NOMO-1 treated with dmso at 0.1 percent for 144 hours (cell line): ENCODE results near the gene CCT8.
A peak's percentile ranks its signal among the peaks of the same experiment; 100 is the strongest.
"Not testable (repeated sequence)": the region's sequence is repeated elsewhere in the genome, so short reads cannot be mapped to it uniquely, and the experiment has no call there.

Experiments
- DNase-seq: peaks from one replicate; lab custom pipeline; 2025; ENCODE audit not compliant: unreplicated experiment; lab: John Stamatoyannopoulos, UW

CCT8 gene

DNA sequence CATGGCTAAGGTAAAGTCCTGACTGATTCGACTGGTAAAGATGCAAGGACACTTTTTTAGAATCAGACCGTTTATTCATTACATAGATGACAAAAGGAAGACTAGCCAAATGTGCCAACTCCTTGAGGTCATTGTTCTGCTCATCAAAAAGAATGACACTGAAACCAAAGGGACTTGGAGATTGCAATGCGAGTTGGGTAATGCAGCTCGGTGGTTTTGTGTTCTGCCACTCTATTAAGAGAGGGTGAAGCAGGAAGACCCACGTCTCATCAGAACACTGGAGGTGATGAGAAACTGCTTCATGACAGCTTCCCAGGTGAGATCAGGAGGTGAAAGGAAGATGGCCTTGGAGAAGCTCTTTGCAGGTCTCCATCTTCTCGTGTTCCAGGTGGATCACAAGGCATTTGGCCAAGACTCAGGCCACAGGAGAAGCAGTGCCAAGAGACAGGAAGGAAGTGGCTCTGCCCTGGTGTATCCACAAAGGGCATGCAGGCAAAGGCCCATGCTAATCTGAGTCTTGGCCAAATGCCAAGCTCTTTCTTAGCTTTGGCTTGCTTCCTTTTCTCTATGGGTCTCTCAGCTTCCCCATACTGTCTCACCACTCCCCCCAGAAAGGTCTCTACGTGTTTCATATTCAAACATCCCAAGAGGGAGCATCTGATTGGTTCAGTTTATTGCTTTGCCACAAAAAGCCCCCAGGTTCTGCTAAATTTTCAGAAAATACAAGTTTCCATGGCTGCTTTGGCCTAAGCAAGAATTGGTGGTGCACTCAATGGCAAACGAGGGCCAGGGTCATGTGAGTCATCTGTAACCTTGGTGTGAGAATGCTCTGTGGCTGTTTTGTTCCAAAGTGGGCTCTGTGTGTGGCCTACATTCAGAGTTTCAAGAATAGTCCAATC, 5.7 kb upstream of the CCT8 start:
- peak; percentile 57 for DNase-seq

DNA sequence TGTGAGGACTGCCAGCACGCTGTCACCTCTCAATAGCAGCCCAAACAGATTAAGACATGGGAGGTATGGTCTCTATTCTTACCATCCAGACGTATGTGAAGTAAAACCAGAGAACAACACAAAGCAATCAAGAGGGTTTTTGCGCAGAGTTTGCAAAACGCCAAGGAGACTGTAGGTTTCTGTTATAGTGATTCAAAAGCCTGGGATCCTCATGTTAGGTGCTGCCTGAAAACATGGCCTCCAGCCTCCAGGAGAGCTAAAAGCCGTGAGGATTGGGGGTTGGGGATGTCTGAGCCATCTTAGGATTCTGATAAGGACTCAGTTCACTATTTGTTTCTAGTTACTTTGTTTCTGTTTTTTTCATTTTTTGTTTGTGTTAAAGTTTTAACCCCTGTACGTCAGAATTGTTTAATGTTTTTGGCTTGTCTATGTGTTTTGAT, 4.2 kb upstream of the CCT8 start:
- no peak for DNase-seq

DNA sequence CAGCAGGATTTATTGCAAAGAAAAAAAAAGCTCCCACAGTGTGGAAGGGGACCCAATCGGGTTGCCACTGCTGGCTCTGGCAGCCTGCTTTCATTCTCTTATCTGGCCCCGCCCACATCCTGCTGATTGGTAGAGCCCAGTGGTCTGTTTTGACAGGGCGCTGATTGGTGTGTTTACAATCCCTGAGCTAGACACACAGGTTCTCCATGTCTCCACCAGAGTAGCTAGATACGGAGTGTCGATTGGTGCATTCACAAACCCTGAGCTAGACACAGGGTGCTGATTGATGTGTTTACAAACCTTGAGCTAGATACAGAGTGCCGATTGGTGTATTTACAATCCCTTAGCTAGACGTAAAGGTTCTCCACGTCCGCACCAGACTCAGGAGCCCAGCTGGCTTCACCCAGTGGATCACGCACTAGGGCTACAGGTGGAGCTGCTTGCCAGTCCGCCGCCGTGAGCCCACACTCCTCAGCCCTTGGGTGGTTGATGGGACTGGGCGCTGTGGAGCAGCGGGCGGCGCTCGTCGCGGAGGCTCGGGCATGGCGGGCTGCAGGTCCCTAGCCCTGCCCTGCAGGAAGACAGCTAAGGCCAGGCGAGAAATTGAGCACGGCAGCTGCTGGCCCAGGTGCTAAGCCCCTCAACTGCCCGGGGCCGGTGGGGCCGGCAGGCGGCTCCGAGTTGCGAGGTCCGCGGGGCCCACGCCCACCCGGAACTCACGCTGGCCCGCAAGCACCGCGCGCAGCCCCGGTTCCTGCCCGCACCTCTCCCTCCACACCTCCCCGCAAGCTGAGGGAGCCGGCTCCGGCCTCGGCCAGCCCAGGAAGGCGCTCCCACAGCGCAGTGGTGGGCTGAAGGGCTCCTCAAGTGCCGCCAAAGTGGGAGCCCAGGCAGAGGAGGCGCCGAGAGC, 3.5 kb upstream of the CCT8 start:
- DNase-seq: not testable (repeated sequence)

DNA sequence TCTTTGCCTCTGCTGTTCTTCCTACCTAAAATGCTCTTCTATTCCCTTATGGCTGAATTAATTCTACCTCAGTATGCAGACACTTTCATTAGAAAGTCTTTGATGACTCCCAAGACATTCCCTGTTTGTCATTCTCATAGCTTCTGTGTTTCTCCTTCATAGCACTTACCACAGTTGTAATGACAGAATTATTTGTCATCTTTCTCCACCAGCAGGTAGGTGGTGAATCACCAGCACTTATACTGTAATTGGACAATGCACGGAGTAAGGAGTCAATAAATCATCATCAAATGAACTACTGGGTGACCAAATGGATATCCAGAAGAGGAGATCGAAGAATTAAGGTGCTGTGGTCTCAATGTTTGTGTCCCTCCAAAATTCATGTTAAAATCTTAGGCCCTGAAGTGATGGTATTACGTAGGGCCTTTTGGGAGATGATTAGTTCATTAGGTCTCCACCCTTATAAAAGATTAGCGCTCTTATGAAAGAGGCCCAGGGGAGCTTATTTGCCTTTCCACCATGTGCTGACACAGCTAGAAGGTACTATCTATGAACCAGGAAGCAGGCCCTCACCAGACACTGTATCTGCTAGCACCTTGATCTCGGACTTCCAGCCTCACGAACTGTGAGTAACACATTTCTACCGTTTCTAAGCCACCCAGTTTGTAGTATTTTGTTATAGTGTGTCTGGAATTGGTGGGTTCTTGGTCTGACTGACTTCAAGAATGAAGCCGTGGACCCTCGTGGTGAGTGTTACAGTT, 2.4 kb upstream of the CCT8 start:
- no peak for DNase-seq

DNA sequence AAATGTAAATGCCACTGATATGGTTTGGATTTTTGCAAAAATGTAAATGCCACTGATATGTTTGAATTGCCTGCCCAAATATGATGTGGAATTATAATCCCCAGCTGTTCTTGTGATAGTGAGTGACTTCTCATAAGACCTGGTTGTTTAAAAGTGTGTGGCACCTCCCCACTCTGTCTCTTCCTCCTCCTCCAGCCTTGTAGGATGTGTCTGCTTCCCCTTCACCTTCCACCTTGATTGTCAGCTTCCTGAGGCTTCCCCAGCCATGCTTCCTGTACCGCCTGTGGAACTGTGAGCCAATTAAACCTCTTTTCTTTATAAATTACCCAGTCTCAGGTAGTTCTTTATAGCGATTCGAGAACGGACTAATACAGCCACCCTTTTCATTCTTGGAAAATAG, 1.3 kb upstream of the CCT8 start:
- no peak for DNase-seq

DNA sequence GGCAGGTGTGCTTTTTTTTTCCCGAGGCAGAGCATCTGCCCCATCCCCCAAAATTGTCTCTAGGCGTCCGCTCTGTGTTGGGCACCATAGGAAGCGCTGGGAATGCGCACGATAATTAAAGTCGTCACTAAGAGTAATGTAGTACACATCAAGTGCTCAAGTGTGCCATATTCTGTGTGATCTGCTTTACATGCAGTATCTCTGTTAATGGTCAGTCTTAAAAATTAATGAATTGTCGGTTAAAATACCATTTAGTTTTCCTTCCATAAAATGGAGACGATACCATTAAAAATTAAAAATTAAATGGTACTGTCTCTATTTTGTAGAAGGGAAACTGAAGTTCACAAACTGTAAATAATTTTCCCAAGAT, 544 bp upstream of the CCT8 start:
- no peak for DNase-seq

DNA sequence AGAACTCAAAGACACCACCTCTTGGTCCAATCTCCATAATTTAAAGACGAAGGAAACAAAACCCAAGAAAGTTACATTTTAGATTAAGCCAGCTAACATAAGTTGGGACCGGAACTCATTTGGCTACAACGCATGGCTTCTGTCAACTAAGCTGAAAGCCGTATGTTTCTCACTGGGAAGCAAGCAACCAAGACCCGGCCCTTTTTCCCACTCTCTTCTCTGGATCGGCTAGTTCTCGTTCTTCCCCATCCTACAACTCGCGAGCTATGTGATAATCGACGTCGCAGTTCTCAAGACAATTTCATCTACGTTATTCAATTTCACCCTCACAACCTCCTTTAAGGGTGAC, 601 bp downstream of the CCT8 start:
- DNase-seq: no peak

DNA sequence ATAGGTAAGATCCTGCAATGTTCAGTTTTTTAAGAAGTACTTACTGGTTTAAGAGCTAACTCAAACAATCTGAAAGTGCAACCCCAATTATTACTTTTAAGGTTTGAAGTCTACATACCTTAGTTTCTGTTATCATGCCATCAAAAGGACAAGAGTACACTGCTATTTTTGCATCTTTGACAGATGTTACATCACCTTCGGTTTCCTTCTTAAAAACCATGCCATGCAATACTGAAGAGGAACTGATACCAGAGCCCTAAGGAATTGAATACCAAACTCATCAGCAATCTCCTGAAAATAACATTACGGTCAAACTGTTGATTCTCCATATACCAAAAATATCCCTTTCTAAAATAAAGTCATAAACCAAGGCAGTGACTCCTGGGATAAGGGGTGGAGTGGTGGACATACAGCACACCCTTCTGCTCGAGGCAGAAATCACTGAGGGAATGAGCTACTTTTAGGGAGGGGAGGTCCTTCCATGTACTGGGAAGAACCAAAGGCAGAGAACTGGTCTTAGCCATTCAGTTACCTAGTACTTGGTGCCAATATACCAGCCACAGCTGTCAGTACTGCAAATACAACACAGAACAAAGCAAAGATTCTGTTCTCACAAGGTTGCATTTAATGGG, 8.5 kb downstream of the CCT8 start:
- DNase-seq: peak; percentile 55

DNA sequence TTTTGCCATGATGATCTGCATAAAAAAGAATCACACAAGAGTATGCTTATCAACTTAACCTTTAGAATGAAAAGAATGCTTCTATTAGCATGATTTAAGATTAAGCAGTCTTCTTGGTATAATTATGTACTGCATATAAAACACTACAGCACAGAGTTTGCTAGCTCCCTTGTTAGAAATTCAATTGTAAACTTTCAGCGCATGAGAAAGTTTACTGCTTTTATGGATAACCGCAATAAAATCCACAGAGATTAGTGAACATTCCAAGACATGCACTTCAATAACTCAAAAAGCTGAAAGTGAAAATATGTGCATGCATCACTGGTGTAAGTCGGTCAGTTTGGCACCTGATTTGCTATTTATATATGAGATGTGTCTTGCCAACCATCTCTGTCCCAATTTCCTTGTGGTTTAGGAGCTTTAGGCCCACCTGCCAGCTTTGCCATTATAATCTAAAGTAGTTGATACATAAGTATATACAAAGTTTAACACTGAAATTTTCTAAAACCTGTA, 16.9 kb downstream of the CCT8 start:
- DNase-seq: no peak

DNA sequence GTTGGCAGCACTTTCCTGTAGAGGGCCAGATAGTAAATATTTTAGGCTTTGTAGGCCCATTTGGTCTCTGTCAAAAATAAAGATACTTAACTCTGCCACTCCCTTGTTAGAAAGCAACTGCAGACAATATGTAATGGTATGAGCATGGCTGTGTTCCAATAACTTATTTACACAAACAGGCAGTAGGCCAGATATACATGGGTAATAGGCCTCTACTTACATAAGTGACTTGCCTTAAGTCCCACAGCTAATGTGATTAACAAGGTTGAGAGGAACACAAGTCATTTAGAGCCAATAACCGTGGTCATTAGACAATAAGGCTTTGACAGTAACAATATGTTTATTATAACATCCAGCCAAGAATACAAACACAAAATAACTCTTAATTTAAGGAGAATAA, 17.4 kb downstream of the CCT8 start:
- DNase-seq: no peak

DNA sequence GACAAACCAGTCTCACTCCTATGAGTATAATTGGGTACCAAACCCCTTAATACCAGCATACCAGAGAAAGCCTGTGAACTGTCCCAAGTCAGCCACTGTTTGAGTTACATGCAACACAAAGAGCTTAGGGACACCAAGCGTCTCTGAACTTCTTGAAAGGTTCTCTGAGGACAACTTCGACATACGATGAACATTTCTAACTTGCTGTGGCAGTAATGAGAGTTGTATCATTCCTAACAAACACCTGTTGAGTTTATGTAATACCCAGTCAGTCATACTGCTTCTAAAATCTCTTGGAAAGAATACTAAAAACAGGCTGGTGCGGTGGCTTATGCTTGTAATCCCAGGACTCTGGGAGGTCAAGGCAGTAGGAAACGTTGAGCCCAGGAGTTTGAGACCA, 18.4 kb downstream of the CCT8 start:
- DNase-seq: no peak

DNA sequence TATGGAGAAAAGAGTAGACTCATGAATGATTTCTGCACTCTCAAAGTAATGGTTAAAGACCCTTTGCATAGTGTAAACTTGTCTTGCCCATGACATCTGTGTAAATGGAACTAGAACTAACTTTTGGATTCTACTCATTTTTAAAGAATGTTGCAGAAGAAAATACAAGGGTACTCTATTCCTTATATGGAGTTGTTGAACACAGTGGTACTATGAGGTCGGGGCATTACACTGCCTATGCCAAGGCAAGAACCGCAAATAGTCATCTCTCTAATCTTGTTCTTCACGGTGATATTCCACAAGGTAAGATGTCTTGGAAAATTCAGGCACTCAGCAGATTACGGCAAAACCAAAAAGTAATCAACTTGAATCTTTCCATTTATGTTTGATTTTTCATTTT, 19.8 kb downstream of the CCT8 start:
- DNase-seq: no peak

DNA sequence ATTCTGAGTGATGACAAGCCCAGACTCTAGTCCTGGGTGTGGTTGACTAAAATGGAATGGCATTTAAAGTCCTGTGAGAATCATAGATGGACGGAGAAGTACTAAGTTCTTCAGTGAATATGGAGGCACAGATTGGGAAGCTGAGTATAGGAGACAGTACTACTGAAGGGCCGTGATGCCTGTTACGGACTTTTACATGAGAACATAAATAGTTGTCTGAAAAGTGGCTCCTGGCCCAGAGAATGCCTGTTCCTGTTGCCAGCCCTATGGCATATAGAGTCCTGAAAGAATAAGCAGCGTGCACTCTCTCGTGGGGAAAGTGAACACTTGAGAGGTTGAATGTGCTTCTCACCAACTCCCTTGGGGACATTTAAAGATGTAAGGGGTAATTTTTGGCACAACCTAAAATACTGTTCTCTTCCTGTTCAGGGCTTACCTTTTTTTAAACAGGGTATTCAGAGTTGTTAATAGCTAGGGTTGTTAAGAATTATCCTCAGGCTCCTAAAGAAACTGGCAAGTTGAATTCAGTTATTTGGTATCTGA, 20.4 kb downstream of the CCT8 start:
- no peak for DNase-seq

DNA sequence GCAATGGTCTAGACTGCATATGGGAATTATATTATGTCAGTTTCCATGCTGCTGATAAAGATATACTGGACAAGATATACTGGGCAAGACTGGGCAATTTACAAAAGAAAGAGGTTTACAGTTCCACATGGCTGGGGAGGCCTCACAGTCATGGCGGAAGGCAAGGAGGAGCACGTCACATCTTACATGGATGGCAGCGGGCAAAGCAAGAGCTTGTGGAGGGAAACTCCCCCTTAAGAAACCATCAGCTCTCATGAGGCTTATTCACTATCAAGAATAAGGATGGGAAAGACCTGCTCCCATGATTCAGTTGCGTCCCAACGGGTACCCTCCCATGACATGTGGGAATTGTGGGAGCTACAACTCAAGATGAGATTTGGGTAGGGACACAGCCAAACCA, 21.2 kb downstream of the CCT8 start:
- no peak for DNase-seq

DNA sequence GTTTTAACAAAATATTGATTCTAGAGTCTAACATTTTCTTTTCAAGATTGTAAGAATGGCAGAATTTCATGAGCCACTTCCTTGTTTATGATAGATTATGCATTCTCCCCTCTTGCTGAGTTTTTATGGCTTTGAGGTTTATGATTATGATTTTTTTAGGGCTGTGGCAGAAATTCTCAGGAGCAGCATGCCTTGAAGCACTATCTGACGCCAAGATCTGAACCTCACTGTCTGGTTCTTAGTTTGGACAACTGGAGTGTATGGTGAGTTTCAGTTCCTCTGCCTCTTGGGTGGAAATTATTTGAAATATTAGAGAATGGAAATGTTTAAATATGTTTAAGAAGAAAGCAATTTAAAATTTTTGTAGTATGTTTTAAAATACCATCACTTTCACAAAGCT, 38.8 kb downstream of the CCT8 start:
- DNase-seq: no peak

DNA sequence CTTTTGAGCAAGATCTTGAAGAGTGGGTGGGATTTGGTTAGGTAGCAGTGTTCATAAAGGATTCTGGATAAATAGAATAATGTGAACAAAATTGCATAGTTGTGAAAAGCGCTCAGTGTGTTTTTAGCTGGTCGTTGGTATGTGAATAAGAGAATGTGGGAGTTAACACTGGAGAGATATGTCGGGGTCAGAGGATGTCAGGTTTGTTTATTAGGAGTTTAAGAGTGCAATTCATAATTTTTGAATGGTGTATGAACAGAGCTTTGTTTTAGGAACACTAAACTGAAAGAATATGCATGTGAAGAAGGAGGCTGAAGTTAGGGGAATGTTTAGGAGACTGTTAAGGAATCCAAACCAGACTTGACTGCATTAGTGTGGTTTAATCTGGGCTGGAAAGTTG, 39.6 kb downstream of the CCT8 start:
- DNase-seq: no peak

DNA sequence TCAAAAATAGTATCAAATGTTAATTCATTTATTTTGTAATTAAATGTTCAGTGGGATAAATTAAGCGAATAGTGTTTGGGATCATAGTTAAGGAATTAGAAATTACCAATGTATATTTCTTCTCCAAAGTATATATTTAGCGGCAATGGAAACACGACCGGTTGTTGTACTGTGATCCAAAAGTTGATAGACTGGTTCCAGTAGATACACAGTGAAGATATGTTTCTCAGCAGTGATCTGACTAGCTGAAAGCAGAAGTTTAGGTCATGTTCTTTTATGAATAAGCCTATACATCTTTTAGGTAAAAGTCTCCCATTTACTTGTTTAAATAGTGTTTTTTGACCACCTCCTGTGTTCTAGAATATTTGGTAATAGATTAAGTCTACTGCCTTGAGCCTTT, 40.1 kb downstream of the CCT8 start:
- no peak for DNase-seq

DNA sequence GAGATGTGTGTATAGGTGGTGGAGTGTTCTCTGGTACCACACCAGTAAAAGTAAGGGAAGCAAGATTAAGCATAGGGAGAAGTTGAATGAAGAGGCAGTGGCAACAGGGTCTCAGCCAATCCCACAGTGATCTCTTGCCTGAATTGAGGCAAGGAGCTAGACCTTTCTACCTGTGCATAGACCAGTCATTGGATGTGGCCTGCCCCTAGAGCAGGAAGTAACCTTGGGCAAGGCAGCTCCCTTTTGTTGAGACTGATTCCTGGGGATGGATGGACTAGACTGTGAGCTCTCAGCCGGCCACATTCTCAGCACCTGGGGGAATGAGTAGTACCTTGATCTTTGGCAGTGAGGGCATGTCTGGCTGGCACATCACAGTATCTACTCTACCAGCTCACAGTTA, 42.5 kb downstream of the CCT8 start:
- DNase-seq: no peak

DNA sequence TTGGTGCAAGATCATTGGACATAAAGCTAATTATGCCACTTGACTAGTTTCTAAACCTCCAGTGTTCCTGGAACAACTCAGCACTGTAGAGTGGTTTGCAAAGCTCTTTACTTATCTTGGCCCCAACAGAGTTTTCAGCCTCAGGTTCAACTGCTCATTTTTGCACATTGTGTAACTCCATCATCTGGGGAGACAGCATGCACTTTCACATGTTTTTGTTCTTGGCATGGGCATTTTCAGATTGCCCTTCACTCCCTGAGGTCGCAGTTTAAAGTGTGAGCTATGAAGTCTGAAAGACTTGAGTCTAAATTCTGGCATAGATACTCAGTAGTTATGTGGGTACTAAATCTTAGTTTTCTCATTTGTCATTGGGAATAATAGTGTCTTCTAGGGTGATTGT, 43.9 kb downstream of the CCT8 start:
- DNase-seq: no peak

DNA sequence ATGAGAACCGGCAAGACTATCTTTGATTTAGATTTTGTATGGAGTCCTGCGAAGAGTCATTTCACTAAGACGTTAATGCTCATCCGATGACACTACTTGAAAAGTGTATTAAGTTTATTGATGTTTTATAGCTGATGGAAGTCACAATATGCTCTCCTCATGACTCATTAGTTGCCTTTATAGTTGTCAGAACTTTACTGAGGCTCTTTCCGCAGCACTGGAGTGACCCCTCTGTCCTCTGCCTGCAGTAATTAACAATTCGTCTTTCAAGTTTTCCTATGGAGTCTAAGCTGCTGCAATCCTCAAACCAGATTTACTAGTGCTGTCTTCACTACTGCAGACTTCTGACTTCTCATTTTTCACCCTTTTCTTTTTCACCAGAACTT, 48.1 kb downstream of the CCT8 start:
- no peak for DNase-seq
